OCI-LY3 (cell line): Measurements from ENCODE around the gene LRP1B.

Source experiments
- H2AFZ ChIP-seq: fragments of 200-600, 300-600 bp; shearing (Covaris generic); 2 replicates; pipeline ENCODE4 v1.6.0; 2014; ENCODE audit warnings: antibody characterized with exemption, low read depth, low read length
- H3K27ac ChIP-seq: fragments of 200-600, 300-600 bp; sonication (generic); 2 replicates; pipeline ENCODE4 v1.5.1; 2014; ENCODE audit warnings: mild to moderate bottlenecking, low read length, moderate library complexity, mixed read lengths
- H3K27me3 ChIP-seq: fragments of 200-600, 300-600 bp; sonication (generic); 2 replicates; pipeline ENCODE4 v1.6.1; 2014; ENCODE audit warnings: low read depth, low read length, mixed read lengths
- H3K36me3 ChIP-seq: fragments of 200-600, 300-600 bp; sonication (generic); replicated peaks from 2 replicates; pipeline ENCODE3; 2014; ENCODE audit warnings: low read depth, low read length, mixed read lengths
- H3K4me1 ChIP-seq: fragments of 300-600, 200-600 bp; sonication (generic); 2 replicates; pipeline ENCODE4 v1.6.1; 2014; ENCODE audit warnings: low read length, mixed read lengths
- H3K4me2 ChIP-seq: fragments of 200-600, 300-600 bp; sonication (generic); 2 replicates; pipeline ENCODE4 v1.6.1; 2014; ENCODE audit warnings: low read length, mixed read lengths
- H3K4me3 ChIP-seq: fragments of 300-600, 200-600 bp; sonication (generic); 2 replicates; pipeline ENCODE4 v1.5.1; 2014; ENCODE audit warnings: antibody characterized with exemption, mild to moderate bottlenecking, low read length, moderate library complexity
- H3K79me2 ChIP-seq: fragments of 300-600, 200-600 bp; shearing (Covaris generic); 2 replicates; pipeline ENCODE4 v1.6.1; 2014; ENCODE audit warnings: mild to moderate bottlenecking, low read length, mixed read lengths
- H3K9ac ChIP-seq: fragments of 300-600, 200-600 bp; shearing (Covaris generic); 2 replicates; pipeline ENCODE4 v1.6.0; 2014; ENCODE audit warnings: mild to moderate bottlenecking, low read length, moderate library complexity
- H3K9me3 ChIP-seq: fragments of 200-600, 300-600 bp; shearing (Covaris generic); 2 replicates; pipeline ENCODE4 v1.6.1; 2014; ENCODE audit warnings: low read length, mixed read lengths; ENCODE audit not compliant: insufficient read depth
- H4K20me1 ChIP-seq: fragments of 200-600, 300-600 bp; sonication (generic); 2 replicates; pipeline ENCODE4 v1.6.1; 2016; ENCODE audit warnings: low read length, mixed read lengths; ENCODE audit not compliant: insufficient read depth
- EZH2phosphoT487 ChIP-seq: fragments of 200-600 bp; shearing (Covaris generic); IDR thresholded peaks from 2 replicates; pipeline ENCODE4 v1.6.1; 2018; ENCODE audit warnings: antibody characterized with exemption, mixed run types, low read depth
- TF ChIP-seq, protein P1 (sequence below): fragments of 200-600, 300-600 bp; sonication (generic); IDR thresholded peaks from 2 replicates; pipeline ENCODE4 v1.5.1; 2014; ENCODE audit warnings: antibody characterized with exemption, low read length, low read depth

LRP1B gene

DNA sequence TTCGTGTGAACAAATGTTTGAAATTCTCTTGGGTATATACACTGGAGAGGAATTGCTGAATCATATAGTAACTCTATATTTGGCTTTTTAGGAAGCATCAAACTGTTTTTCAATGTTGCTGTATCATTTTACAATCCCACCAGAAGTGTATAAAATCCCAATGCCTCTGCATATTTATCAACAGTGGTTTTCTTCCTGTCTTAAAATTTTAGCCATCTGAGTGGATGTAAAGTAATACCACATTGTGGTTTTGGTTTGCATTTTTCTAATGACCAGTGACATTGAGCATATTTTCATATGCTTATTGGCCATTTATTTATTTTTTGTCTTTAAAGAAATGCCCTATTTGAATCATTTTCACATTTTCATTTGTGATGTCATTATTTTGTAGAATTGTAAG is 22.8 kb upstream of the LRP1B start:
- TF ChIP-seq EZH2phosphoT487: no peak
- TF ChIP-seq, protein P1, sequence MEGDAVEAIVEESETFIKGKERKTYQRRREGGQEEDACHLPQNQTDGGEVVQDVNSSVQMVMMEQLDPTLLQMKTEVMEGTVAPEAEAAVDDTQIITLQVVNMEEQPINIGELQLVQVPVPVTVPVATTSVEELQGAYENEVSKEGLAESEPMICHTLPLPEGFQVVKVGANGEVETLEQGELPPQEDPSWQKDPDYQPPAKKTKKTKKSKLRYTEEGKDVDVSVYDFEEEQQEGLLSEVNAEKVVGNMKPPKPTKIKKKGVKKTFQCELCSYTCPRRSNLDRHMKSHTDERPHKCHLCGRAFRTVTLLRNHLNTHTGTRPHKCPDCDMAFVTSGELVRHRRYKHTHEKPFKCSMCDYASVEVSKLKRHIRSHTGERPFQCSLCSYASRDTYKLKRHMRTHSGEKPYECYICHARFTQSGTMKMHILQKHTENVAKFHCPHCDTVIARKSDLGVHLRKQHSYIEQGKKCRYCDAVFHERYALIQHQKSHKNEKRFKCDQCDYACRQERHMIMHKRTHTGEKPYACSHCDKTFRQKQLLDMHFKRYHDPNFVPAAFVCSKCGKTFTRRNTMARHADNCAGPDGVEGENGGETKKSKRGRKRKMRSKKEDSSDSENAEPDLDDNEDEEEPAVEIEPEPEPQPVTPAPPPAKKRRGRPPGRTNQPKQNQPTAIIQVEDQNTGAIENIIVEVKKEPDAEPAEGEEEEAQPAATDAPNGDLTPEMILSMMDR: no peak
- no peak overlapping the region for H3K4me3 ChIP-seq
- H3K9me3 ChIP-seq: 0 out of 2 replicates have a peak, but pooled peaks cover 4% of the 10 kb centered on the region
- H3K79me2 ChIP-seq: no peaks in the 10 kb centered on the region
- no peak overlapping the region for H3K27ac ChIP-seq
- no peak overlapping the region for H2AFZ ChIP-seq
- H3K27me3 ChIP-seq: no peaks in the 10 kb centered on the region
- H3K4me2 ChIP-seq: no peak overlapping the region
- no peaks in the 10 kb centered on the region for H3K4me1 ChIP-seq
- no peaks in the 10 kb centered on the region for H3K36me3 ChIP-seq
- H3K9ac ChIP-seq: no peak overlapping the region
- H4K20me1 ChIP-seq: no peaks in the 10 kb centered on the region

DNA sequence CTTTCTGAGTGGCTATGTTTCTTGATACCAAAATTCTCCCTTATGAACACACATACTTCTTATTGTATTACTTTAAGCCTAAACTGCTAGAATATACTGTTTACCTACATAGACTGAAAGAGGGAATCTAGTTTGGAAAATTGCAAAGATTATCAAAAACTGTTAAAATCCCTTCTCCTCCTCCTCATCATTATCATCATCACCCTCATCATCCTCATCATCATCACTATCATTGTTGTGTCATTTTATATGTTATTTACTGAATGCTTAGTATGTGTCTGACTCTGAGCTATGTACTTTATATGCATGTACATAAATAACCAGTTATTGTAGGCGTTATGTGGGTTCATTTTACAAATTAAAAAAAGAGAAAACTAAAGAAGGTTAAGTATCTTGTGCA is 19.6 kb upstream of the LRP1B start:
- Histone ChIP-seq H3K9me3 (0 out of 2 replicates have a peak, but pooled peaks cover 4% of the 10 kb centered on the region), H2AFZ (no peak overlapping the region), H4K20me1 (no peaks in the 10 kb centered on the region), H3K79me2 (no peaks in the 10 kb centered on the region), H3K27me3 (no peaks in the 10 kb centered on the region), H3K4me1 (no peaks in the 10 kb centered on the region), H3K4me3 (no peak overlapping the region), H3K27ac (no peak overlapping the region), H3K4me2 (no peak overlapping the region), H3K36me3 (no peaks in the 10 kb centered on the region), H3K9ac (no peak overlapping the region)
- TF ChIP-seq, protein P1: no peak
- TF ChIP-seq EZH2phosphoT487: no peak

- Histone ChIP-seq H3K36me3 (no peaks in the 10 kb centered on the region), H2AFZ (no peak overlapping the region), H4K20me1 (no peaks in the 10 kb centered on the region)
Measured at GRCh38 chr2:142144547-142144946, 13.7 kb upstream of the LRP1B start.

DNA sequence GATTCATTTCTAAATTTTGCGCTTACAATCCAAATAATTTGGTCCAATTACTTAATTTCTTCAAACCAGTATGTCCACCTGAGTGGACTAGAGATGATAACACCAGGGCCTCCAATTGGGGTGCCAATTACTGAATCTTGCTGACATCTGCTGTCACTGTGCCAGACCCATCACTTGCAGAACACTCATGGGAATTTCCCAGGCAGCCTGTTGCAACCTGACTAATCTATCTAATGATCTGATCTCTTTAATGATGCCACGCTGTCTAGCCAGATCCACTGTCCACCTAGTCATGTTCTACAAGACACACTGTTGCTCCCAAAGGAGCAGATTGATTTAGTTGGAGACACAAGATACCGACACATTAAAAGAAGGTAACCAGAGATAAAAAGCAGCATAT is 11.8 kb upstream of the LRP1B start:
- Histone ChIP-seq H3K9me3 (no peaks in the 10 kb centered on the region), H2AFZ (no peak overlapping the region), H3K4me1 (peaks cover 2% of the 10 kb centered on the region; the same call in 1 of the 2 replicates), H3K79me2 (no peaks in the 10 kb centered on the region), H3K4me2 (no peak overlapping the region), H3K36me3 (no peaks in the 10 kb centered on the region), H3K27ac (no peak overlapping the region), H3K27me3 (no peaks in the 10 kb centered on the region), H3K4me3 (no peak overlapping the region), H4K20me1 (no peaks in the 10 kb centered on the region), H3K9ac (no peak overlapping the region)
- TF ChIP-seq, protein P1: no peak
- TF ChIP-seq EZH2phosphoT487: no peak

More at GRCh38 chr2:142144547-142144946, 13.7 kb upstream of the LRP1B start:
- Histone ChIP-seq H3K9ac (no peak overlapping the region), H3K27ac (no peak overlapping the region), H3K4me1 (peaks cover 2% of the 10 kb centered on the region; the same call in 1 of the 2 replicates), H3K79me2 (no peaks in the 10 kb centered on the region), H3K27me3 (no peaks in the 10 kb centered on the region), H3K4me3 (no peak overlapping the region), H3K4me2 (no peak overlapping the region), H3K9me3 (no peaks in the 10 kb centered on the region)
- TF ChIP-seq, protein P1: no peak
- TF ChIP-seq EZH2phosphoT487: no peak
